ENCODE results near the gene KCNQ1.

The KCNQ1 gene

DNA sequence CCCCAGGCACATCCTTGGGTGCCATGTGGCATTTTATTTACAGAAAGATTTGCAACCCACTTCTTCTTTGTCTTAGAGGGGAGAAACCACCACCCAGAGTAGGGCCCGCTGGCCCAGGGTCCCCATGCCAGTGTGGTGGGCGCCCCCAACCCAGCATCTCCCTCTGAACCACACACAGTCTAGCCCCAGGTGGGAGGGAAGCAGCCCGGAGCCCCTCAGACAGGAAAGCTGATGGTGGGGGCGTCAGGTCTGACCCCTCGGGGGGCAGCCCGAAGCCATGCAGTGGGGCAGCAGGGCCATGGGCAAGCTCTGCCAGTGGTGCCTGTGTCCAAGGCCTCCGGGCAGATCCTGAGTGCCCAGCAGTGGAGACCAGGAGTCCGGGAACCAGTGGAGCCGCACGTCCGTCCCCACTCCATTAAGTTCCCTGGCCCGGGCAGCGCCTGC is 12.2 kb upstream of the KCNQ1 start:
- Histone ChIP-seq H3K9me3 (no peaks in the 10 kb centered on the region), H3K9ac (no peak overlapping the region), H4K20me1 (no peaks in the 10 kb centered on the region), H3K4me1 (peaks cover 5% of the 10 kb centered on the region; the same call in 1 of the 2 replicates), H3K27ac (0 out of 2 replicates have a peak overlapping the region, but pooled peaks have one; percentile 22), H3K4me3 (no peak overlapping the region), H3K4me2 (no peak overlapping the region), H3K36me3 (no peaks in the 10 kb centered on the region), H3K27me3 (no peaks in the 10 kb centered on the region)
- no peak for TF ChIP-seq Cebpa-rat (IDR thresholded peaks at IDR 0.05)

DNA sequence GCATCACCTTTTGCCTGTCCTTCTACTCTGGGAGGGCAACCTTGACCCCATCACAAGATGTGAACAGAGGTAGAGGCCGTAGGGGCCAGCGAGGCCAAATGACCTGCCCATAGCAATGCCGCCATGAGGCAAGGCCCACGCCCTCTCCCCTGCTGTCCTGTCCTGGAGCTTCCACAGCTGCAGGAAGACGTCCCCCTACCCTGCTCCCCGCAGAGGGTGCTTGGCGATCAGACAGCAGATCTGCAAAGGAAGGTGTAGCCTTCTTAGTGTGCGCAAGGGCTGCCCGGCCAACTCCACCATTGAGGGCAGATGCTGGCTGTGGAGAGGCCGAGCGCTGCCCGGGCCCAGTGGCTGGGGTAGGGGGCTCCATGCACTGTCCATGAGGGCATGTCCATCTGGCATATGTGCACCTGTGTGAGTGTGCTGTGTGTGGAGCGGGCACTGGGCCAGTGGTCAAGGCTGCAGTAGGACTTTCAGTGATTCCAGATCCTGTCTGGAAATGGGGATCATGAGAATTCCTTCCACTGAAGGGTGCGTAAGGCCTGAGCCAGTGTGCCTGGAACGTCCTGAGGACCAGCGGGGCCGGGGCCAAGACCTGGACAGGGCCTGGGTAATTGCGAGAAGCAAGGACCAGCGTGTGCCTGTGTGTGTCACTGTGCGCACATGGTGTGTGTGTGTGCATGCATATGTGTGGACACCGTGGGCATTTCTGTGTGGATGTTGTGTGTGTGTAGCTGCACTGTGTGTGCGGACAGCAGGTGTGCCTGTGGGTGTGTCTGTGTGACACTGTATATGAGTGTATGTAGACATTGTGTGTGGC is 11.5 kb upstream of the KCNQ1 start:
- Histone ChIP-seq H3K9me3 (no peaks in the 10 kb centered on the region), H3K4me1 (peaks cover 5% of the 10 kb centered on the region; the same call in 1 of the 2 replicates), H3K27ac (no peak overlapping the region)

DNA sequence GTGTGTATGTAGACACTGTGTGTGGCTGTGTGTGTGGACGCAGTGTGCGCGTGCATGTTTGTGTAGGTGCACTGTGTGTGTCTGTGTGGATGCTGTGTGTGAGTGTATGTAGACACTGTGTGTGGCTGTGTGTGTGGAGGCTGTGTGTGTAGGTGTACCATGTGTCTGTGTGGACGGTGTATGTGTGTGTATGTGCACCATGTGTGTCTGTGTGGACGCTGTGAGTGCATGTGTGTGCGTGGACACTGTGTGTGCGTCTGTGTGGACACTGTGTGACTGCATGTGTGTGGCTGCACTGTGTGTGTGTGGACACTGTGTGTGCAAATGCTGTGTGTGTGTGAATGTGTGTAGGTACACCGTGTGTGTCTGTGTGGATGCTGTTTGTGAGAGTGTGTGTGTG is 10.8 kb upstream of the KCNQ1 start:
- no peak overlapping the region for H3K4me2 ChIP-seq
- H3K9me3 ChIP-seq = no peaks in the 10 kb centered on the region
- no peaks in the 10 kb centered on the region for H3K27me3 ChIP-seq
- H3K36me3 ChIP-seq = no peaks in the 10 kb centered on the region
- peaks cover 5% of the 10 kb centered on the region; the same call in 1 of the 2 replicates for H3K4me1 ChIP-seq
- no peak for TF ChIP-seq Cebpa-rat (IDR thresholded peaks at IDR 0.05)
- H4K20me1 ChIP-seq = no peaks in the 10 kb centered on the region
- H3K4me3 ChIP-seq = no peak overlapping the region
- H3K27ac ChIP-seq = no peak overlapping the region
- no peak overlapping the region for H3K9ac ChIP-seq

More for the DNA sequence above, 11.5 kb upstream of the KCNQ1 start:
- Histone ChIP-seq H3K4me3 (no peak overlapping the region), H3K36me3 (no peaks in the 10 kb centered on the region), H3K27me3 (no peaks in the 10 kb centered on the region), H4K20me1 (no peaks in the 10 kb centered on the region), H3K4me2 (no peak overlapping the region), H3K9ac (no peak overlapping the region)
- TF ChIP-seq Cebpa-rat (IDR thresholded peaks at IDR 0.05) = no peak

DNA sequence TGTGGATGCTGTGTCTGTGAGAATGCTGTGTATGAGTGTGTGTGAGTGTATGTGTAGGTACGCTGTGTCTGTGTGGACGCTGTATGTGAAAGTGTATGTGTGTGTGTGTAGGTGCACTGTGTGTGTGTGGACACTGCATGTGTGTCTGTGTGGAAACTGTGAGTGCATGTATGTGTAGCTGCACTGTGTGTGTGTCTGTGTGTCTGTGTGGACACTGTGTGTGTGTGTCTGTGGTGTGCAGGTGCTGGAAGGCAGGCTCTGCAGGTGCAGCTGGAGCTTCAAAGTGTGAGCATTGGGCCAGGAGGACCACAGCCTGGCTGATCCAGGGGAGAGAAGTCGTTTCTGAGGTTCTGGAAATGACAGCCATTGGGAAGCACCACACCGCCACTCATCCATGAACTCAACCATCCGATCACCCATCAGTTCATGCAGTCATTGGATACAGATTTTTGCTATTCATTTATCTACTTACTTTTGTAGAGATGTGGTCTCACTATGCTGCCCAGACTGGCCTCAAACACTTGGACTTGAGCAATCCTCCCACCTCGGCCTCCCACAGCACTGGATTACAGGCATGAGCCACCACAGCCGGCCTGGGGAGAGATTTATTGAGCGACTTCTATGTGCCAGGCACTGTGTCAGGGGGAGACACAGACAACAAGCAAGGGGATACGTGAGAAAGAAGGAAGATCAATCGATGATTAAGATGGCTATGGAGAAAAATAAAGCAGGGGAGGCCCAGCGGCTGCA is 10.1 kb upstream of the KCNQ1 start:
- no peak overlapping the region for H3K4me3 ChIP-seq
- H3K36me3 ChIP-seq = no peaks in the 10 kb centered on the region
- TF ChIP-seq Cebpa-rat (IDR thresholded peaks at IDR 0.05) = no peak
- H3K9ac ChIP-seq = no peak overlapping the region
- H3K27ac ChIP-seq = no peak overlapping the region
- H3K27me3 ChIP-seq = no peaks in the 10 kb centered on the region
- H4K20me1 ChIP-seq = no peaks in the 10 kb centered on the region
- no peak overlapping the region for H3K4me2 ChIP-seq
- H3K9me3 ChIP-seq = no peaks in the 10 kb centered on the region
- H3K4me1 ChIP-seq = peaks cover 5% of the 10 kb centered on the region; the same call in 1 of the 2 replicates

DNA sequence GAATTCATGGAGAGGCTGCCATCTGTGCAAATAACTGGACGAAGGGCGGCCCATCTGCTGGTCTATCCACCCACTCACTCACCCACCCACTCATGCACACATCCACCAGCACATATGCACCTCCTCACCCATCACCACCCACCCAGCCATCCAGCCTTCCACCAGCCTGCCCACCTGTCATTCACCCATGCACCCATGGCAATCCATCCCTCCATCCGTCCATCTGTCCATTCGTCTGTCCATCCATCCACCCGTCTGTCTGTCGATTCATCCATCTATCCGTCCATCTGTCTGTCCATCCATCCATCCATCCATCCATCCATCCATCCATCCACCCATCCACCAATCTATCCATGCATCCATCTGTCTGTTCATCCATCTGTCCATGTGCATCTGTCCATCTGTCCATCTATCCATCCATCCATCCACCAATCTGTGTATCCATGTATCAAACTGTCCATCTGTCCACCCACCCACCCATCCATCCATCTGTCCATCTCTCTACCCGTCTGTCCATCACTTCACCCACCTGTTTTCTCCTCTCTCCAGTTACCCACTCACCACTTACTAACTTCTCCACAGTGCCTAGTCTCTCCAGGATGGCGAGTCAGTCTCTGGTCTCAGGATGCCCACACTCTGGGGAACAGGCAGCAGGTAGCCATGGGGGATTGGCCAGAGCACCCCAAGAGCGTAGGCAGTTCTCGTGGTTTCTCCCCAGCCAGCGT is 9.4 kb upstream of the KCNQ1 start:
- TF ChIP-seq Cebpa-rat (IDR thresholded peaks at IDR 0.05) = no peak
- no peaks in the 10 kb centered on the region for H3K27me3 ChIP-seq

DNA sequence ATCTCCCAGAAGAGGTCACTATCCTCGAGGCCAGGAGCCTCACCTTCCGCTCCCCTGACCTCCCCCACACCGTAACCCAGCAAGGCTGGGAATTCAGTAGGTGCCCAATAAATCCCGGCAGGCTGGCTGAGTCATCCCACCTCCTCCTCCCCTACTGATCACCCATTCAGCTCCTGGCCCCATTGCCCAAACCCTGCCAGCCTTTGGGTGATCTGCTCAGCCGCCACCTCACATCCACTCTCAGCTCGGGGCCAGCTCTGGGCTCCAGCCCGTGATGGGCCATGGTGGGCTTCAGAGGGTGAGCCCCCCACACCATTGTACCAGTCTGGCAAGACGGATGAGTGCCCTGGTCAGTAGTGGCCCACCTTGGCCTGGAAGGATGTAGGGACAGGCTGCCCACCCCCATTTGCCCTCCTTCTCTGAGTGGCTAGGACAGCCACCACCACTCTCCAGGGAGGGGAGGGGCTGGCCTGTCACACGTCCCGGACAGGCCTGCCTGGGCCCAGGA is 8.7 kb upstream of the KCNQ1 start:
- no peaks in the 10 kb centered on the region for H3K27me3 ChIP-seq
- no peak overlapping the region for H3K4me2 ChIP-seq
- no peaks in the 10 kb centered on the region for H3K9me3 ChIP-seq
- H3K9ac ChIP-seq = no peak overlapping the region
- no peak for TF ChIP-seq Cebpa-rat (IDR thresholded peaks at IDR 0.05)
- H4K20me1 ChIP-seq = no peaks in the 10 kb centered on the region
- no peaks in the 10 kb centered on the region for H3K36me3 ChIP-seq
- no peak overlapping the region for H3K4me3 ChIP-seq
- peaks cover 5% of the 10 kb centered on the region; the same call in 1 of the 2 replicates for H3K4me1 ChIP-seq
- H3K27ac ChIP-seq = no peak overlapping the region

More for the DNA sequence above, 9.4 kb upstream of the KCNQ1 start:
- Histone ChIP-seq H3K36me3 (no peaks in the 10 kb centered on the region), H4K20me1 (no peaks in the 10 kb centered on the region), H3K9ac (no peak overlapping the region), H3K4me1 (peaks cover 5% of the 10 kb centered on the region; the same call in 1 of the 2 replicates), H3K4me3 (no peak overlapping the region), H3K4me2 (no peak overlapping the region), H3K9me3 (no peaks in the 10 kb centered on the region), H3K27ac (no peak overlapping the region)

DNA sequence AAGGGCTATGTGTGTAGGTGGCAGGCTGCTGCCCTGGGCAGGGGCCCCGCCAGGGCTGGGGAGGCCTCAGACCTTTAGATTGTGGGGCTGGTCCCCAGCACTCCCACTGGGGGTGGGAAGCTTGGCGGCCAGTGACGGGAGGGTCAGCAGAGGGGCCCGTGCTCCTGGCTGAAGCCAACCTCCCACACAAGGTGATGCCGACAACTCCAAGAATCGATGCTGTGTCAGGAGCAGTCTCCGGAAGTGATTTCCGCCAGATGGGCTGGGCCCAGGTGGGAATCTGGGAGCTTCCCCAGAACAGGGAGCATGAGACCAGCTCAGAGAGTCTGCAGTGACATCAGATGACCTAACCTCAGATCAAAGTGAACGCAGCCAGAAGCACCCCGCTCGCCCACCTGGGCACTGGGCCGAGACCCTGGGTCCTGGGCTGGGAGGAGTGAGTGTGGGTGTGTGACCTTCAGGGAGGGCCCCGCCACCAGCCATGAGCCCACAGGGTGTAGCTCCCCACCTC is 8.2 kb upstream of the KCNQ1 start:
- no peak for TF ChIP-seq Cebpa-rat (IDR thresholded peaks at IDR 0.05)
- Histone ChIP-seq H3K4me3 (no peak overlapping the region), H3K36me3 (no peaks in the 10 kb centered on the region)

DNA sequence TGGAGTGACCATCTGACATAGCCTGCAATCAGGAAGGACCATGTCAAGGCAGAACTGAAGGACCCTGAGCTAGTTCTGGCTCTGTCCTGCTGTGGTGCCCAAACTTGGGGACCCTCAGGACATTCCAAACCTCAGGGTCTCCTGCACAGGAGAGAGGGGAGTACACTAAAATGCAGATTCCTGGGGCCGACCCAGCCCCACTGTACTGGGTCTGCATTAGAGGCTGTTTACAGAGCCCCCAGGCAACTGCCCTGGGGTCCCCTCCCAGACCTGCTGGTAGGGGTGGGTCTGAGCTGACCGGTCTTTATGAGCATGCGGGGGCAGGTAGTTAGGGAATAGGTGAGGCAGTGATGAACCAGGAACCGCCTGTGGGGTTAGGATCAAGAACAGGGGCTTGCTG is 7.3 kb upstream of the KCNQ1 start:
- Histone ChIP-seq H3K4me2 (no peak overlapping the region), H3K4me1 (no peaks in the 10 kb centered on the region), H3K9ac (no peak overlapping the region), H3K27me3 (peaks cover under 1% of the 10 kb centered on the region; the same call in 1 of the 2 replicates), H4K20me1 (no peaks in the 10 kb centered on the region), H3K36me3 (no peaks in the 10 kb centered on the region), H3K9me3 (no peaks in the 10 kb centered on the region), H3K4me3 (no peak overlapping the region), H3K27ac (no peak overlapping the region)
- no peak for TF ChIP-seq Cebpa-rat (IDR thresholded peaks at IDR 0.05)

More for the DNA sequence above, 8.2 kb upstream of the KCNQ1 start:
- Histone ChIP-seq H3K4me1 (peaks cover 5% of the 10 kb centered on the region; the same call in 1 of the 2 replicates), H3K27ac (no peak overlapping the region), H3K9me3 (no peaks in the 10 kb centered on the region), H3K27me3 (no peaks in the 10 kb centered on the region), H3K4me2 (no peak overlapping the region), H3K9ac (no peak overlapping the region), H4K20me1 (no peaks in the 10 kb centered on the region)

DNA sequence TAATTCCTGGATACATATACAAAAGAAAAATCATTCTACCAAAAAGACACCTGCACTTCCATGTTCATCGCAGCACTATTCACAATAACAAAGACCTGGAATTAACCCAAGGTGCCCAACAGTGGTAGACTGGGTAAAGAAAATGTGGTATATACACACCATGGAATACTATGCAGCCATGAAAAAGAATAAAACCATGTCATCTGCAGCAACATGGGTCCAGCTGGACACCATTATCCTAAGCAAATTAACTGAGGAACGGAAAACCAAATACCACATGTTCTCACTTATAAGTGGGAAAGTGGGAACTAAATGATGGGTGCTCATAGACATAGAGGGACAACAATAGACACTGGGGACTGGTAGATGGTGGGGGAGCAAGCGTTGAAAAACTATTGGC is 5.0 kb upstream of the KCNQ1 start:
- H3K4me2 ChIP-seq = no peak overlapping the region
- no peak for TF ChIP-seq Cebpa-rat (IDR thresholded peaks at IDR 0.05)
- no peaks in the 10 kb centered on the region for H3K36me3 ChIP-seq
- H3K4me1 ChIP-seq = peaks cover 9% of the 10 kb centered on the region
- H3K27me3 ChIP-seq = peaks cover 13% of the 10 kb centered on the region; the same call in 1 of the 2 replicates
- H4K20me1 ChIP-seq = no peaks in the 10 kb centered on the region
- H3K9ac ChIP-seq = no peak overlapping the region
- H3K4me3 ChIP-seq = no peak overlapping the region
- H3K27ac ChIP-seq = no peak overlapping the region
- no peaks in the 10 kb centered on the region for H3K9me3 ChIP-seq

All from BLaER1 (cell line).